ENCODE measurements around the gene SRA1.
A peak's percentile ranks its signal among the peaks of the same experiment; 100 is the strongest.

SRA1 gene

GRCh38 chr5:140570058-140570457 is 12.8 kb upstream of the SRA1 start:
- DNase-seq: no peak

DNA sequence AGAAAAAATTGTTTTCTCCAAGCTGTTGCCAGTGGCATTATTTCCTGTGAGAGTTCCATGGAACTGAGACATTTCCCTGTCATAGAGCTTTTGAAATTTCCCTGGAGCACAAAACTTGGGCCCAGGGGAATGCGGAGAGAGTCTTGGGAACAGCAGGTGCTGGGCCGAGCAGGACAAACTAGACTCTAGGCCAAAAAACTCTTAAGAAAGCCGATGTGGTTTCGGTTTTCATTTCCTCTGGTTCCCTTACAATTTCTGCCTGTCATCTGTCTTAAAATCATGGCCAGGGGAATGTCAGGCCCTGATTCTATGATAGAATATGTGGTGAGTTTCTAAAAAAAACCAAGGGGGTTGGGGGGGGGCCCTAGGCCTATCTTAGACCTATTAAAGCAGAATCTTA is 11.9 kb upstream of the SRA1 start:
- DNase-seq: no peak

DNA sequence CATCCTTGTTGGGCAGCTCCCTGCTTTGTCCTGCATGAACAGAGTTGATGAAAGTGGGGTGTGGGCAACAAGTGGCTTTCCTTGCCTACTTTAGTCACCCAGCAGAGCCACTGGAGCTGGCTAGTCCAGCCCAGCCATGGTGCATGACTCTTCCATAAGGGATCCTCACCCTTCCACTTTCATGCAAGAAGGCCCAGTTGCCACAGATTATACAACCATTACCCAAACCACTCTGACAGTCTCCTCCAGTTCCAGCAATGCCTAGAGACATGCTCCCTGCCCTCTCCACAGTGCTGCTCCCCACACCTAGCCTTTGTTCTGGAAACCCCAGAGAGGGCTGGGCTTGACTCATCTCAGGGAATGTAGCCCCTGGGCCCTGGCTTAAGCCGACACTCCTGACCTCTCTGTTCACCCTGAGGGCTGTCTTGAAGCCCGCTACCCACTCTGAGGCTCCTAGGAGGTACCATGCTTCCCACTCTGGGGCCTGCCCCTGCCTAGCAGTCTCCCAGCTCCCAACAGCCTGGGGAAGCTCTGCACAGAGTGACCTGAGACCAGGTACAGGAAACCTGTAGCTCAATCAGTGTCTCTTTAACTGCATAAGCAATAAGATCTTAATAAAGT is 11.3 kb upstream of the SRA1 start:
- no peak for DNase-seq

- DNase-seq: no peak
These were observed 10.6 kb upstream of the SRA1 start for GRCh38 chr5:140567871-140568270.

DNA sequence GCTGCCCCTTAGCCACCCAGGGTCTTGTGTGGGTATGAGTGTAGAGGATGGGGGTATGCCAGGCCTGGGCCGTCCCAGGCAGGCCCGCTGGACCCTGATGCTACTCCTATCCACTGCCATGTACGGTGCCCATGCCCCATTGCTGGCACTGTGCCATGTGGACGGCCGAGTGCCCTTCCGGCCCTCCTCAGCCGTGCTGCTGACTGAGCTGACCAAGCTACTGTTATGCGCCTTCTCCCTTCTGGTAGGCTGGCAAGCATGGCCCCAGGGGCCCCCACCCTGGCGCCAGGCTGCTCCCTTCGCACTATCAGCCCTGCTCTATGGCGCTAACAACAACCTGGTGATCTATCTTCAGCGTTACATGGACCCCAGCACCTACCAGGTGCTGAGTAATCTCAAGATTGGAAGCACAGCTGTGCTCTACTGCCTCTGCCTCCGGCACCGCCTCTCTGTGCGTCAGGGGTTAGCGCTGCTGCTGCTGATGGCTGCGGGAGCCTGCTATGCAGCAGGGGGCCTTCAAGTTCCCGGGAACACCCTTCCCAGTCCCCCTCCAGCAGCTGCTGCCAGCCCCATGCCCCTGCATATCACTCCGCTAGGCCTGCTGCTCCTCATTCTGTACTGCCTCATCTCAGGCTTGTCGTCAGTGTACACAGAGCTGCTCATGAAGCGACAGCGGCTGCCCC is 10.0 kb upstream of the SRA1 start:
- no peak for DNase-seq

DNA sequence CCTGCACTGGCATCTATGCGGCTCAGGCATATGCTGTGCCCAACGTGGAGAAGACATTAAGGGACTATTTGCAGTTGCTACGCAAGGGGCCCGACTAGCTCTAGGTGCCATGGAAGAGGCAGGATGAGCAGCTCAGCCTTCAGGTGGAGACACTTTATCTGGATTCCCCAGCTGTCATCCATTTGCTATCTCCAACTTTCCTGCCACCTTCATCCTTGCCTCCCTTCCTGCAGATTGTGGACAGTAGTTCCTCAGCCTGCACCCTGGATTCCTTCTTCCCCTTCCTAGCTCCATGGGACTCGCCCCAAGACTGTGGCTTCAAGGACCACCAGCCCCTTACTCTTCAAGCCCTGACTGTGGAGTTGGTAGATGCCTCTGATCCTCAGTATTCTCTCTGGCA is 9.4 kb upstream of the SRA1 start:
- DNase-seq: no peak

DNA sequence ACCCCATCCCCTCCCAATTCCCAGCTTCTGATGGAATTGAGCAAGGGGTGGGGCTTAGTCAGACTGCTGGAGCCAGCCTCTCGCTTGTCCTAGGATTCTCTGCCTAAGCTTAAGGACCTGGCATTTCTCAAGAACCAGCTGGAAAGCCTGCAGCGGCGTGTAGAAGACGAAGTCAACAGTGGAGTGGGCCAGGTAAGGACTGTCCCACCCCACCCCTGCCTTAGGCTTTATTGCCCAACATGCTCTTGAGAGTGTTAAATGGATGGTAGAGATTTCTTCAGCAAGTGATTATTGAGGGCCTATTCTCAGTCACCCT is 8.5 kb upstream of the SRA1 start:
- no peak for DNase-seq

- no peak for DNase-seq
These were observed 7.9 kb upstream of the SRA1 start for GRCh38 chr5:140565024-140565779.

DNA sequence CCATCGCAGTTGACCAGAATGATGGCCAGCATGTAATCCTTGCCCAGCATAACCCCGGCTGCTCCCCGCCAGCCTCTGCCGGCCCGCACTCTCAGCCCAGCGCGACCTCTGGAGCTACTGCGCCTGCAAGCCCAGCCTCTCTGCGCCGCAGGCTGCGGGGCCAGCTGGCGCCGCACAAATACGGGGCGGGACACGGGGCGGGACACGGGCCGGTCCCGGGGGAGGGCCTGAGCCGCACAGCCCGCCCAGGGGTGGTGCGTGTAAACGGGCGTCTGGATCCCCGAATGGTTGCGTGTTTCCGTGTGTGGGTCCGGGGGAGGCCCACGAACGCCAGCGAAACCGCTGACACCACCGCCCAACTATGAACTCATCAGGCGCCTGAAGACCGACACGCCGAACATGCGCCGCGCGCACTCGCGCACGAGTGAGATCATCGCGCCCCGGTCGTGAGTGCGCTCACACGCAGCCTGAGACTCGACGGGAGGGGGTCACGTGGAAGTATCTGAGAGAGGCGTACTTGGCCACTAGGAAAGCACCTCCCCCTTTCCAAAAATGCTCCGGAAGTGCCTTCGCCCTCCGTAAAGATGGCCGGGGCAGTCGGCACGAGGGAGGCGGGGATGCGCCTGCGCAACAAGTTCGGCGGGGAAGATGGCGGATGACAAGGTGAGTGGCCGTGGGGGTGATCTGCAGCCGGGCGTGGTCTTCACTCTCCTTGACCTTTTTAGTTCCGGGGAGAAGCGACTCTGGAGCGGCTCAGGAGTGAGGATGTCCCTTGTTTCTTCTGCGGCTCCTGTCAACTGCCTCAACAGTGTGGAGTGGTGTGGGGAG is 7.1 kb upstream of the SRA1 start, which contains the start of the genes APBB3 and SLC35A4:
Gene APBB3, minus strand, starts transcription at position 403 of the 828 bp plus-strand sequence. Its CDS starts 353 bp downstream, at position 50.
Gene SLC35A4, plus strand, starts transcription at position 633 of the 828 bp plus-strand sequence. CDS start 2,342 bp downstream, outside the sequence.
- DNase-seq: peak; percentile 96 to 97

DNA sequence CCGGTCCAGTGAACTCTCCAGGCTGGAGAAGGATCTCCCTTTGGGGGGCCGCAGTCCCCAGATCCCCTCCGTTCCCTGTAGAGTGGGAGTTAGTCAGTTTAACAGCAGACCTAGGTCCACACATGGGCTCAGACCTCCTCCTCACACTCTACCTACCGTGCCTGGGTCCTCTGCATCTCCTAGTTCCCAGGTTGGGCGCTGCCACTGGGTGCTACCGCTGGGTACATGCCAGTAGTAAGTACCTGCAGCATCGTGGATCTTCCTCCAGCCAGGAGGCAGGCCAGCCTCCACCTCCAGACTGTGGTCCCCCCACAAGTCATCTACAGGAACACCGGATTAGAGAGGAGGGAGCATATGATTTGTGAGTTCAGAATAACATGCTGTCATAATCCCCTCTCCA is 6.3 kb upstream of the SRA1 start:
- no peak for DNase-seq

DNA sequence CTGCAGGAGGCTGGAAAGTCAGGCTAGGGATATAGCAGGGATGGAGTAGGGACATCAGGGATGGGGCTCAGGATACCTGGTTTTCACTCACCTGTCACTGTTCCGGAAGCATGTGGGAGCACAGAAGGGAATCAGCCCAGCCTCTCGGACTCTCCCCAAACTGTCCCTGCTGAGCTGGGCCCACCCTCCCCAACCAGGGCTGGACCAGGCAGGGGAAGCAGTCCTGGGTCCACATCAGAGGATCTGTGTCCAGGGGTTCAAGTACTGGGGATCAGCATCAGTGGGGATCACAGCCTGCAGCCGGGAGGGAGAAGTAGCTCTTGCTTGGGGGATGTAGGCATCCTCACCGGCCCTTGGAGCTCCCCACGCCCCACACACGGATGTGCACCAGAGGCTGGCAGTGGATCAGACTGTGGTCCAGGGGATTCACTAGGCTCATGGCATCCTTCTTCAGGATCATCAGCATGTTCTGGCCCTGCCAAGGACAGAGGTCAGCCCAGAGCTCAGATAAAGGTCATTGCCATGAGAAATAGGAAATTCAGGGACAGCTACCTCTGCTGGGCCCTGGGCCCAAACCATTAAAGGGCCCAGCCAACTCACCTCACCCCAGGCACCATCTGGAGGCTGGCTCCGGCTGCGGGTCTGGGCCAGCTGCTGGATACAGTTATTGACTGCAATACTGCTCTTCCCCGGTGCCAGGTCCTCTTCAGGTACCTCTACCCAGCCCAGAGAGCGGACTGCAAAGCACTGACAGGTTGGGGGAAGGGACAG is 4.7 kb upstream of the SRA1 start:
- no peak for DNase-seq

DNA sequence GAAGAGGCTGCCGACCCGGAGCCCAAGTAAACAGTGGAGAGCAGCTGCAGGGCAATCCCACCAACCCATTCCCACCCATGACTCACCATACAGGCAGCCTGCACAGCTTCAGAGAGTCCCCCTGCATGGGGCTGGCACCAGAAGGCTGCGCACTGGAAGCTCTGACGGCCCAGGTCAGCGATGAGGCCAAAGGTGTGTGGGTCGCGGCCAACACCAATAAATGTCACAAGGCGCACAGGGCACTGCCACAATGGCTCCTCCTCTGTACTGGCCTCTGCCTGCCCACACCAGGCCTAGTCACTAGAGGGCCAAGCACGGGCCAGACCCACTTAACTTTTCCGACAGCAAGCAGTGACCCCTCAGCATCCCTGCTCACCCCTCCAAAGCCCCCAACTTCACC is 3.0 kb upstream of the SRA1 start:
- DNase-seq: no peak

DNA sequence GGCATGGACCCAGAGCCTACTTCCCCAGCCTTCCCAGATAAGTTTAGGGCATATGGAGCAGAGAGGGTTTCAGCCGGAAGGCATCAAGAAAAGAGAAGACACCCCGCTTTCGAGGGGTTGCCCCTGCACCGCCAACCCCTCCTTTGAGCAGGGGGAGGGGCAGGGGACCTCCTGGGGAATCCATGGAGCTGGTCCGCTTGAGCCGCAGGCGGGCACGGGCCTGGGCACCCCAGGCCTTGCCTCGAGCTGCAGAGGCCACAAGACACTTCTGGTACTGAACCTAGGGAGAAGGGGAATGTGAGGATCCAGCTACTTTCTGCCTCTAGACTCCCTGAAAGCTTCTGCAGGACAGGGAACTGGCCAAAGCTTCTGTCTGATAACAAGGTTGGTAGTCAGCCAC is 1.3 kb upstream of the SRA1 start:
- DNase-seq: no peak

DNA sequence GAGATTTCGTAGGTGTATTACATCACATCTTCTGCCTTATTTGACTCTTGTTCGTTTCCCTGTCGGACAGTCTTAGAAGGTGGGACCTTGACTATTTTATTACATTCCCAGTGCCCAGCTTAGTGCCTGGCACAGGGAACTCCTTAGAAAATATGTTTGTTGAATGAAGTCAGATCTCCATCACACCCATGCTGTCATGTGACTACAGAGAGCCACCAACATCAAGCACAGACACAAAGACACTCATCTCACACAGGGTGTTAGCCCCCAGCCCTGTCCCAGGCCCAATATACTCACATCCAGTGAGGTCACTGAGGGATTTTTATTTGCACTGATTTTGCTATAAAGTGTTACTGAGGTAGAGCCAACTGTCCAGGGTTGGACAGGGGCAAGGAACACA is 692 bp upstream of the SRA1 start:
- DNase-seq: no peak

- peak; percentile 48 to 60 for DNase-seq
These were observed 835 bp downstream of the SRA1 start for GRCh38 chr5:140556438-140556837.

DNA sequence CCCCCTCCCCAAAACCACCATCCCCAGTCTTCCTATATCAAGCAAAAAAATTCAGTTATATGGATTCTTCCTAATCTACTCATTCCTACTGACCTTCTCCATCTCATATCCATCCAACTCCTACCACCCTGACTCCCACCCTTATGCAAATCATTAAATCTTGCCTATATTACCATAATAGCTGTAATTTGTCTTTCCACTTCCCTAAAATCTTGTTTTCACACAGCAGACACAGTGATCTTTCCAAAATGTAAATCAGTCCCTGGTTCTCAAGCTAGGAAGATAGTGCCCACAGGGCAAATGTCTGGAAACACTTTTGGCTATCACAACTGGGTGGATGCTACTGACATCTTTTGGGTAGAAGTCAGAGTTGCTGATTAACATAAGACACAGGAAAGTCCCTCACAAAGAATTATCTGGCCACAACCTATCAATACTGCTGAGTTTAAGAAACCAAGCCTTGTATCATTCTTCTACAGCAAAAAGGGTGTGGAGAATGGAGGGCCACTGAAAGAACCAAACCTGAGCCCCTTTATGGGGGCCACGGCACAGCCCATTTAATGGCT is 1.4 kb downstream of the SRA1 start:
- no peak for DNase-seq

GRCh38 chr5:140554454-140554853 is 2.8 kb downstream of the SRA1 start:
- no peak for DNase-seq

DNA sequence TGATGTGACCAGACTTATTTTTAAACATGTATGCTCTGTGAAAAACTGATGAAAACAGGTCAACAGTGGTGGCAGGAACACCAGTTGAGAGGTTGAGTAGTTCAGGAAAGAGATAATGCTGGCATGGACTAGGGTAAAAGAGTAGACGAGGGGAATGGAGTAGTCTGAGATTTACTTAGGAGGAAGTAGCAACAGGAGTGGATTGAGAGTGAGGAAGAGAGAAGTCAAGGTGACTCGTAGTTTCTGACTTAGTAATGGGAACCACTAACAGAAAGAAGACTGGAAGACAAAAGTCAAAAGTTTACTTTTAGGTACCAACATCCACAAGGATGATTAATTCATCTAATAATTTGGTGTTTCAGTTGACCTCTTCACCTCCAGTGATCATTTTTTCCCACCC is 3.6 kb downstream of the SRA1 start:
- peak; percentile 22 to 28 for DNase-seq

DNA sequence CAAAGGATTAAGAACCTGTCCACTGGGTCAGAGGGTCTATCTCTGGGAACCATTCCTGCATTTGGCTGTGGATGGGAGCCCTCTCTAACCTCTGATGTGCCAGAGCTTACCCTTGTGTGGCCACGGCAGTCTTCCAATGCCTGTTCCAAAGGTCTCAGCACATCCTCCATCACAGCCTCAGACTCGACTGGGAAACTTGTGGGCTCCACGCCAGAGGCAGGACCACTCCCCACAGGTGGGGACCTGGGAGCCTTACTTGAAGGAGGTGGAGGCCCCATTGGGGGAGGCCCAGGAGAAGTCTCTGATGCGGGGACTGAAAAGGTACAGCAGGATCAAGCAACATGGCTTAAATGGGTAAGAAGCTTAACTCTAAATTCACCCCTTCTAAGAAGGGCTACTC is 5.4 kb downstream of the SRA1 start:
- DNase-seq: no peak

GRCh38 chr5:140550147-140551079 is 6.9 kb downstream of the SRA1 start:
- no peak for DNase-seq
